Heart right ventricle (tissue), 16 donors: Measurements from ENCODE around the gene SPOCK2. TPM values are rescaled to one million over a fixed set of nuclear protein-coding genes. Genes with fewer than 3 reads are reported as not detected.

ENCODE experiments used
- ATAC-seq, 8 donors: fragments of 200-7000 bp; cut with Tn5 transposase; one replicate each; pipeline ENCODE4 v1.9.1; 2020; ENCODE audit warnings: mild to moderate bottlenecking in 8 of 8, moderate library complexity in 8 of 8, moderate number of reproducible peaks in 1 of 8
- DNase-seq, 2 donors: peaks; one replicate each; pipeline ENCODE4 v3.0.0-alpha.2; 2020
- H3K27ac ChIP-seq, 10 donors: fragments of 200-600 bp; sonication (generic) in 2 of 10; one replicate each; pipeline versions ENCODE4 v1.5.0 to v1.8.0; 2020 to 2022; ENCODE audit warnings: mild to moderate bottlenecking in 3 of 10
- H3K27me3 ChIP-seq, 7 donors: fragments of 200-600 bp; one replicate each; pipeline ENCODE4 v1.8.0; 2021 to 2022; ENCODE audit warnings: mild to moderate bottlenecking in 2 of 7
- H3K36me3 ChIP-seq, 9 donors: fragments of 200-600 bp; sonication (generic) in 1 of 9; one replicate each; pipeline versions ENCODE4 v1.5.0 to v1.8.0; 2020 to 2022; ENCODE audit warnings: mild to moderate bottlenecking in 2 of 9
- H3K4me1 ChIP-seq, 9 donors: fragments of 200-600 bp; sonication (generic) in 1 of 9; one replicate each; pipeline versions ENCODE4 v1.5.0 to v1.8.0; 2020 to 2022; ENCODE audit warnings: mild to moderate bottlenecking in 4 of 9
- H3K4me3 ChIP-seq, 10 donors: fragments of 200-600 bp; sonication (generic) in 2 of 10; one replicate each; pipeline versions ENCODE4 v1.5.0 to v1.8.0; 2020 to 2022; ENCODE audit warnings: mild to moderate bottlenecking in 7 of 10, moderate library complexity in 2 of 10
- H3K9me3 ChIP-seq, 11 donors: fragments of 200-600 bp in 10 of 11; sonication (generic) in 2 of 11; one replicate each; pipeline versions ENCODE4 v1.5.0 to v1.8.0; 2013 to 2022; ENCODE audit warnings: mild to moderate bottlenecking in 2 of 11, control low read depth in 1 of 11, moderate library complexity in 1 of 11
- WGBS, 2 donors: extraction: QIAGEN DNeasy Blood & Tissue Kit; methylation state at CpG; one replicate each; pipeline ENCODE4 v1.1.7; 2013; ENCODE audit warnings: inconsistent platforms in 1 of 2; 5-methylcytosine and 5-hydroxymethylcytosine counted together
- intact Hi-C, 10 donors: fragments of 100-400 bp; cut with DNase I; formaldehyde crosslinking; loops; one replicate each; pipeline versions ENCODE4 v1.11.1 to v1.14.2; 2022
- polyA plus RNA-seq, 2 donors: library from polyadenylated mRNA; stranded (reverse); fragments of 200-250 nt; gene quantifications; one replicate each; pipeline ENCODE4 v1.2.3, GENCODE V29; 2013
- total RNA-seq, 10 donors: library from RNA; stranded (reverse); fragmentation: NEBNext Ultra II Directional in 3 of 10; extraction: Animal tissue kit (Norgen Biotek cat#: 25700) in 3 of 10; gene quantifications; one replicate each; pipeline versions ENCODE4 v1.2.1 to v1.2.4, GENCODE V29; 2021 to 2023
- TF ChIP-seq, protein P1 (sequence below), 9 donors: fragments of 200-600 bp; sonication (generic) in 2 of 9; IDR thresholded peaks; one replicate each; pipeline versions ENCODE4 v1.5.0 to v1.8.0; 2021 to 2022; ENCODE audit warnings: antibody characterized with exemption in 9 of 9, mild to moderate bottlenecking in 5 of 9, moderate library complexity in 1 of 9
- donor health status: Arrhythmogenic right ventricular cardiomyopathy.
- donor health status: ischemic (EF 13 %, LVEDD 7.1; RV severe dilation, severe dysfunction).
- donor health status: healthy with polysubstance abuse.
- donor health status: DM: no; HTN: yes; CAD: no.
- donor health status: DM: no; HTN: no; CAD: no.
- donor health status: ischemic (EF 25% LVEDD 6.9; RV normal size, moderate dysfunction).
- donor health status: ischemic (EF 25% LVEDD 5.7; RV mildly dilated, moderate dysfunction).
- donor health status: healthy.
- donor health status: DM: yes; HTN: yes; CAD: no.
- donor health status: Ischemic cardiomyopathy.
- donor health status: ischemic (EF 35%, LVEDD 5.7; RV mildly dilated, moderate dysfunction).
- donor health status: nonischemic (EF 11% LVEDD 7.7; RV severe dilation, severe dysfunction).
- donor health status: DM: yes; HTN: yes; CAD: no.
- donor health status: PGD.
- donor health status: ischemic (EF 29% LVEDD 5.4; RV normal size, mild dysfunction).
- donor health status: nonischemic (EF 23%, LVEDD 6.1; RV moderate dilation, normal function).

SPOCK2 gene
- total and polyA plus RNA-seq, 12 donors = 3.5 to 13.4 (median 6.9) TPM

DNA sequence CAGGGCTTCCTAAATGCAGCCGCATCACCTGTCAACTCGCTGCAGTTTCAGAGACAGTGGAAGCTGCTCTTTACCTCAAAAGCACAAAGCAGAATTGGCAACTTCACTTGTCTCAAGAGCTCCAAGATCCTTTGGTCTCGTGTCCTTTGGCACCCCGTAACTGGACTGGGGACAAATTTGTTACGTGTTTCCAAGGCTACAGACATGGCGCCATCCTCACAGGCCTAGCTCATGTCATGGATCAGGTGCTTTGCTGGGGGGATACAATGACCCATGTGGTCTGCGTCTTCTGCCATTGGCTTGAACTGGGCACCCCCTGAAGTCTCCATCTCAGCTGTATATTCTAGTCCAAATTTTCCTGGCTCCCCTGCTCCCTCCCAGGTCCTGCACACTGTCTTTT, 75.6 kb downstream of the SPOCK2 start:
- H3K27ac ChIP-seq = peak overlapping the region in 8 of 10 donors; percentile 46 to 94 (median 73)
- no peaks in the 10 kb centered on the region for H3K27me3 ChIP-seq
- WGBS, 2 donors = 71% methylated on average over 7 of the region's 7 CpGs
- ATAC-seq (no peak), DNase-seq (no peak)
- H3K9me3 ChIP-seq = no peaks in the 10 kb centered on the region
- TF ChIP-seq, protein P1, sequence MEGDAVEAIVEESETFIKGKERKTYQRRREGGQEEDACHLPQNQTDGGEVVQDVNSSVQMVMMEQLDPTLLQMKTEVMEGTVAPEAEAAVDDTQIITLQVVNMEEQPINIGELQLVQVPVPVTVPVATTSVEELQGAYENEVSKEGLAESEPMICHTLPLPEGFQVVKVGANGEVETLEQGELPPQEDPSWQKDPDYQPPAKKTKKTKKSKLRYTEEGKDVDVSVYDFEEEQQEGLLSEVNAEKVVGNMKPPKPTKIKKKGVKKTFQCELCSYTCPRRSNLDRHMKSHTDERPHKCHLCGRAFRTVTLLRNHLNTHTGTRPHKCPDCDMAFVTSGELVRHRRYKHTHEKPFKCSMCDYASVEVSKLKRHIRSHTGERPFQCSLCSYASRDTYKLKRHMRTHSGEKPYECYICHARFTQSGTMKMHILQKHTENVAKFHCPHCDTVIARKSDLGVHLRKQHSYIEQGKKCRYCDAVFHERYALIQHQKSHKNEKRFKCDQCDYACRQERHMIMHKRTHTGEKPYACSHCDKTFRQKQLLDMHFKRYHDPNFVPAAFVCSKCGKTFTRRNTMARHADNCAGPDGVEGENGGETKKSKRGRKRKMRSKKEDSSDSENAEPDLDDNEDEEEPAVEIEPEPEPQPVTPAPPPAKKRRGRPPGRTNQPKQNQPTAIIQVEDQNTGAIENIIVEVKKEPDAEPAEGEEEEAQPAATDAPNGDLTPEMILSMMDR (IDR thresholded peaks at IDR 0.05) = no peak
- intact Hi-C loops = loop anchor here in 1 of 10 donors (5.0 kb wide), 1 partner anchor 45 kb away; no protein-coding TSS in a partner anchor
- H3K36me3 ChIP-seq = peaks cover 0 to 23% (median 10%) of the 10 kb centered on the region in 9 donors
- no peak overlapping the region for H3K4me3 ChIP-seq
- H3K4me1 ChIP-seq = peaks cover 49 to 98% (median 79%) of the 10 kb centered on the region in 9 donors

DNA sequence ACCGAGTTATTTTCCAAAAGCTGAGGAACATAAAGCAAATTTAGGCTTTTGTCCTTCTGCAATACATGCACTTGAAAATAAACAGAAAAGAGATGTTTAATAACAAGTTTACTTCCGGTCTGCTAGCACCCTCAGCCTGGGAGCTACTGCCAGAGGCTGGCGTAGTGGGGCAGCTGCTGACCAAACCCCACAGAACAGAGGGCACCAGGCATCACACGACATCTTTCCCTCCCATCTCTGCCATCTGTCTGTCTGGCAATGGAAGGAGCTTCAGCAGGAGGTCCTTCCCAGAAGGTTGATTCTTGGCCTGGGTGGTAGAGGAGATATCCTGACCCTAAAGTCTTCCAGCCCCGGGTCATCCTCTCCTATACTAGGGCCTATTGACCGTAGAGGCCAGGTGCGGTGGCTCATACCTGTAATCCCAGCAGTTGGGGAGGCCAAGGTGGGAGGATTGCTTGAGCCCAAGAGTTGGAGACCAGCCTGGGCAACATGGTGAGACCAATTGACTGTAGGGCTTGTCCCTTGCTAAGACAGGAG, 76.3 kb downstream of the SPOCK2 start:
- H3K4me1 ChIP-seq = peaks cover 48 to 94% (median 74%) of the 10 kb centered on the region in 9 donors
- H3K9me3 ChIP-seq = no peaks in the 10 kb centered on the region
- TF ChIP-seq, protein P1 (IDR thresholded peaks at IDR 0.05) = no peak
- H3K4me3 ChIP-seq = no peak overlapping the region
- H3K27ac ChIP-seq = peak overlapping the region in 6 of 10 donors; percentile 68 to 94 (median 80)
- 94 to 97% methylated on average over 7 of the region's 7 CpGs for WGBS, 2 donors
- DNase-seq = no peak
- H3K27me3 ChIP-seq = no peaks in the 10 kb centered on the region
- intact Hi-C loops = loop anchor here in 1 of 10 donors (5.0 kb wide), 1 partner anchor 45 kb away; no protein-coding TSS in a partner anchor
- no peak for ATAC-seq
- H3K36me3 ChIP-seq = peaks cover 0 to 31% (median 18%) of the 10 kb centered on the region in 9 donors

DNA sequence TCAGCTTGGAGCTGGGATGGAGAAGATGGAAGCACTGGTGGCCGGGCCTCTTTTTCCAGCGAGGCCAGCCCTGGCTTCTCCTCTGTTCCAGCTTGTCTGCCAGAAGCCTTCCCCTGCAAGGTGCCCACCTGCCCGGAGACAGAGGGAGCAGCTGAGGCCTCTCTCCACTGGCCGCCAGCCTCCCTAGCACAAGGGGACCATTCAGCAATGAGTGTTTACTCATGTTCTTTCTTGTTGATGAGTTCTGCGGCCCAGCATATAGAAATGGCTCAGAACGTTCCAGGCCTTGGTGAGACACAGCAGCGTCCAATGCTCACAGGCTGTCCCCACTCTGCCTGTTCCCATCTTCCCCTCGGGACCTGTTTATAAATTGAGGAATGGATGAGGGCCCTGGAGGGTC, 76.9 kb downstream of the SPOCK2 start:
- peaks cover 45 to 94% (median 72%) of the 10 kb centered on the region in 9 donors for H3K4me1 ChIP-seq
- H3K27ac ChIP-seq = peak overlapping the region in 5 of 10 donors; percentile 85 to 94 (median 89)
- TF ChIP-seq, protein P1 (IDR thresholded peaks at IDR 0.05) = no peak
- ATAC-seq (no peak), DNase-seq (no peak)
- H3K9me3 ChIP-seq = no peaks in the 10 kb centered on the region
- no peaks in the 10 kb centered on the region for H3K27me3 ChIP-seq
- no peak overlapping the region for H3K4me3 ChIP-seq
- peaks cover 0 to 36% (median 19%) of the 10 kb centered on the region in 9 donors for H3K36me3 ChIP-seq
- intact Hi-C loops = loop anchor here in 1 of 10 donors (5.0 kb wide), 1 partner anchor 44 kb away; no protein-coding TSS in a partner anchor
- 95% methylated on average over 8 of the region's 8 CpGs for WGBS, 2 donors

DNA sequence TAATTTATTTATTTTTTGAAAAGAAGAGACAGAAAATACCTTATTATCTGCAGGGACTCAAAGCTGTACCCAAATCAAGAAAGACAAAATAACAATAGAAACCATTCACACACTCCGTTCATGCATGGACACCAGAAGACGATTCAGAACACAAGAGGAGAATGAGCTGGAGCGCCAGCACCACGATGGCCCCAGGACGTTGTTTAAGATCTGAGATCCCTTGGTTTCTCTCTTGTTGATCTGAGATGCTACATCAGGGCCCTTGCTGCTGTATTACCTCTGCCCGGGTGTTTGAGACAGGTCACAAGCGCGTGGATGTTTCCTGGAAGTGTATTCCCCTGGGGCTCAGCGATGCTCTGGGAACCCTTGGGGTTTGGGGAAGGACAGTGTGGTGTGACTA, 77.3 kb downstream of the SPOCK2 start:
- H3K4me1 ChIP-seq = peaks cover 41 to 92% (median 72%) of the 10 kb centered on the region in 9 donors
- ATAC-seq = no peak
- DNase-seq = no peak
- H3K36me3 ChIP-seq = peaks cover 0 to 41% (median 23%) of the 10 kb centered on the region in 9 donors
- TF ChIP-seq, protein P1 (IDR thresholded peaks at IDR 0.05) = no peak
- no peaks in the 10 kb centered on the region for H3K27me3 ChIP-seq
- no peaks in the 10 kb centered on the region for H3K9me3 ChIP-seq
- intact Hi-C loops = loop anchor here in 1 of 10 donors (5.0 kb wide), 1 partner anchor 44 kb away; no protein-coding TSS in a partner anchor
- no peak overlapping the region for H3K4me3 ChIP-seq
- H3K27ac ChIP-seq = peak overlapping the region in 8 of 10 donors; percentile 24 to 94 (median 88)
- WGBS, 2 donors = 93 to 95% methylated on average over 9 of the region's 9 CpGs
